Left colon (tissue), 2 donors: ENCODE results near the gene IQSEC3. TPM values are rescaled to one million over a fixed set of nuclear protein-coding genes. Genes with fewer than 3 reads are reported as not detected.
"Not testable (repeated sequence)": the region's sequence is repeated elsewhere in the genome, so short reads cannot be mapped to it uniquely, and the experiment has no call there.

Experiments used
- ATAC-seq: fragments of 200-7000 bp; cut with Tn5 transposase; one replicate; pipeline ENCODE4 v1.9.1; 2020; ENCODE audit warnings: mild to moderate bottlenecking, moderate library complexity
- DNase-seq, 2 donors: peaks; one replicate each; pipeline ENCODE4 v3.0.0-alpha.2; 2020
- intact Hi-C, 2 donors: fragments of 100-400 bp; cut with DNase I in 1 of 2; cut with micrococcal nuclease in 1 of 2; formaldehyde crosslinking; loops; one replicate each; pipeline versions ENCODE4 v1.11.2 to v1.14.0; 2022; cut with DNase I, micrococcal nuclease
- long read RNA-seq: library from polyadenylated mRNA; unstranded; transcript quantifications from one replicate; pipeline ENCODE4 v2.0.0, GENCODE V29; 2021
- total RNA-seq, 2 donors: library from RNA; stranded (reverse); fragmentation: NEBNext Ultra II Directional; extraction: Animal tissue kit (Norgen Biotek cat#: 25700); gene quantifications; one replicate each; pipeline ENCODE4 v1.2.1, GENCODE V29; 2021
- donor health status: DM: no; HTN: no; CAD: no.
- donor health status: DM: yes; HTN: yes; CAD: no.

IQSEC3 gene
- total RNA-seq, result under 1 TPM; 0.03 to 0.98 TPM
- long read RNA-seq, result 0 reads

GRCh38 chr12:66428-66781, at the start of gene IQSEC3:
TSS of gene IQSEC3 (plus strand) at chr12:66767. CDS start at chr12:66883, 116 bp downstream.
- intact Hi-C loops, DNase-seq, ATAC-seq: not testable (repeated sequence)

DNA sequence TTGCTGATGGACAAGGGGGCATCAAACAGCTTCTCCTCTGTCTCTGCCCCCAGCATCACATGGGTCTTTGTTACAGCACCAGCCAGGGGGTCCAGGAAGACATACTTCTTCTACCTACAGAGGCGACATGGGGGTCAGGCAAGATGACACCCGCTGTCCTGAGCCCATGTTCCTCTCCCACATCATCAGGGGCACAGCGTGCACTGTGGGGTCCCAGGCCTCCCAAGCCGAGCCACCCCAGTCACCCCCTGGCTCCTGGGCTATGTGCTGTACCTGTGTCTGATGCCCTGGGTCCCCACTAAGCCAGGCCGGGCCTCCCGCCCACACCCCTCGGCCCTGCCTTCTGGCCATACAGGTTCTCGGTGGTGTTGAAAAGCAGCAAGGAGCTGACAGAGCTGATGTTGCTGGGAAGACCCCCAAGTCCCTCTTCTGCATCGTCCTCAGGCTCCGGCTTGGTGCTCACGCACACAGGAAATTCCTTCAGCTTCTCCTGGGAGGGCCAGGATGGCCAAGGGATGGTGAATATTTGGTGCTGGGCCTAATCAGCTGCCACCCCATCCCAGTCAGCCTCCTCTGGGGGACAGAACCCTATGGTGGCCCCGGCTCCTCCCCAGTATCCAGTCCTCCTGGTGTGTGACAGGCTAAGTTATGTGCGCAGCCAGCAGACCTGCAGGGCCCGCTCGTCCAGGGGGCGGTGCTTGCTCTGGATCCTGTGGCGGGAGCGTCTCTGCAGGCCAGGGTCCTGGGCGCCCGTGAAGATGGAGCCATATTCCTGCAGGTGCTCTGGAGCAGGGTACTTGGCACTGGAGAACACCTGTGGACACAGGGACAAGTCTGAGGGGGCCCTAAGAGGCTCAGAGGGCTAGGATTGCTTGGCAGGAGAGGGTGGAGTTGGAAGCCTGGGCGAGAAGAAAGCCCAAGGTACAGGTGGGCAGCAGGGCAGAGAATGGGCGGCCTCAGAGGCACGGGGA, 48.9 kb upstream of the IQSEC3 start:
- DNase-seq, ATAC-seq, intact Hi-C loops: not testable (repeated sequence)

GRCh38 chr12:18821-19567, 47.6 kb upstream of the IQSEC3 start:
- ATAC-seq, intact Hi-C loops, DNase-seq: not testable (repeated sequence)

GRCh38 chr12:19906-20305, 46.7 kb upstream of the IQSEC3 start:
- DNase-seq, intact Hi-C loops, ATAC-seq: not testable (repeated sequence)

GRCh38 chr12:20757-21156, 45.8 kb upstream of the IQSEC3 start:
- intact Hi-C loops, result no loop called here
- DNase-seq (no peak), ATAC-seq (no peak)

GRCh38 chr12:21301-22189, 45.0 kb upstream of the IQSEC3 start:
- no peak for ATAC-seq
- no peak for DNase-seq
- intact Hi-C loops, result no loop called here

DNA sequence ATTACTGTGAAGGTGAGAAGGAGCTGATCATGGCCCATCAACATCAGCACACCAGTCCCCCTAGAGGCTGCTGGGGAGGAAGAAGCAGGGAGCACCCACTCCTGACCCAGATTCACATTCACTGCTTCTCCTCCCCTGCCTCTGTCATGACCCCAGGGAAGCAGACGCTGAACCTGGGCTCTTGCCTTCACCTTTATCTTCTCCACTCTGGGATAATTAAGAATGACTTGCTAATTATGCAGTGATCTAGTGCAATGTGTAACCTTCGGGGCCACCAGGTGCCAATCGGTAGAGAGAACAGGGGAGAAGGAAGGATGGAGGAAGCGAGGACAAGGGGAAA, 44.4 kb upstream of the IQSEC3 start:
- ATAC-seq, result no peak

GRCh38 chr12:22530-23201, 43.9 kb upstream of the IQSEC3 start:
- intact Hi-C loops, result no loop called here
- no peak for DNase-seq
- no peak for ATAC-seq

More for the DNA sequence above, 44.4 kb upstream of the IQSEC3 start:
- intact Hi-C loops, result no loop called here
- no peak for DNase-seq

DNA sequence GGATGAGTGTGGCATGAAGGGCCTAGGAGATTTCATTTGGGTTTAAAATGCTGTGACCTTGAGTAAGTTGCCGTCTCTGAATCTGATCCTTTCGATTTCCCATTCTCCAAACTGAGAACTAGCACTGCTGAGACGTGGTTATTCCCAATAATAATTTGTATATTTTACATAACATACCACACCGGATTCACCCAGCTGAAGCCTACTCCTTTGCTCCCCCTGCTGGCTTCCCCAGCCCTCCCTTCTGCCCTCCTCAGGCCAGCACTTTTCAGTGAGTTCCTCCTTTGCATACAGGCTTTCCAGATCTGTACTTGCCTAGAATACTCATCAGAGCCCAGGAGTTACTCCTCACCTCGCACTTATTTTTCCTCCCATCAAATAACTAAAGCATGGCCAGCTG, 38.7 kb upstream of the IQSEC3 start:
- ATAC-seq, intact Hi-C loops, DNase-seq: not testable (repeated sequence)

DNA sequence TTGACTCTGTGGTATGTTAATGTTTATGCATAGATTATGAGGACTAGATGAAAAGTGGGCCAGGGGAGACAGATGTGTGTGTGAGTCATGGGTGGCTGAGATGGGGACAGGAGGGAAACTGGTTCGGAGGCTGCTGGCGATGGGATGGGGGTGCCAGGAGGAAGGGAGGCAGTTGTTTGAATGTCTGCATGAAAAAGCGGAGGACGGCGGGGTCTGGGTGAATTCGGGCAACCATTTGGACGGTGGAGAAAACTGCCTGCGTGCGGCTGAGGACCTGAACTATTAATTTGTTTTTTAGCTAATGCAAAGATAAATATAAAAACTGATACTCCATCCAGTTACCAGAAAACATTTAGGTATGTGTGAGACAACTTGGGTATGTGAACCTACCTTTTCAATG, 27.8 kb upstream of the IQSEC3 start:
- not testable (repeated sequence) for ATAC-seq, DNase-seq

DNA sequence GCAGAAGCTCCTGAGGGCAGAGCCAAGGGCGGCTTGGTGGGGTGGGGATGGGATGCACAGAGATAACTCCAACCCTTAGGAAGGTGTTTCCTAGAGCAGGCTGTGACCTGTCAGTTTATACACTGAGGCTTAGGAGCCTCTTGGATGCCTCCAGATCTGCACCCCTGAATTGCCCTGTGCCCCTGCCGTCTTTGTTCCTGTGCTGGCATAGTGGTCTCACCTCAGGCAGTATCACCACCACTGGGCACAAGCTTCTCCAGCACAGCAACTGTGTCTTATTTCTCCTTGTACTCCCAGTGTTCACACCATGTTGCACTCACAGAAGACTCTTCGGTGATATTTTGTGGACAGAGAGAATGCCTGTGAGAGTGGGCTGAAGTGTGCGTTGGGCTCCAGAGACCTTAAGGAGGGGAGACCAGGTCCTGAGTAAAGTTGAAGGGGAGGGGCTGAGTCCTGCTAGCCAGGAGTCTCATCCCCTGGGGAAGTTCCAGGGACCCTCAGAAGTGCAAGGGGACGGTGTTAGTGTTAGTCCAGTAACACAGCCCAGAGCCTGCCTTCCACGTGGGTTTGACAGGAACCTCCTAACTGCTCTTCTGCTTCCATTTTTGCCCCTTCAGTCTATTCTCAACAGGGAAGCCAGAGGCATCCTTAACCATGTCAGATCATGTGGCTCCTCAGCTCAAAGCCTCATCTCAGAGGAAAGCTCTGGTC, 26.9 kb upstream of the IQSEC3 start:
- DNase-seq, intact Hi-C loops, ATAC-seq: not testable (repeated sequence)

More for the DNA sequence above, 27.8 kb upstream of the IQSEC3 start:
- intact Hi-C loops, result not testable (repeated sequence)

GRCh38 chr12:44352-44751, 22.2 kb upstream of the IQSEC3 start:
- intact Hi-C loops, ATAC-seq: not testable (repeated sequence)

GRCh38 chr12:45235-45990, 21.2 kb upstream of the IQSEC3 start:
- DNase-seq, intact Hi-C loops, ATAC-seq: not testable (repeated sequence)

More at GRCh38 chr12:44352-44751, 22.2 kb upstream of the IQSEC3 start:
- DNase-seq, result not testable (repeated sequence)

GRCh38 chr12:45991-46358, 20.6 kb upstream of the IQSEC3 start:
- ATAC-seq, intact Hi-C loops, DNase-seq: not testable (repeated sequence)

- DNase-seq, ATAC-seq, intact Hi-C loops: not testable (repeated sequence)
Observed at GRCh38 chr12:46542-46941, 20.0 kb upstream of the IQSEC3 start.

DNA sequence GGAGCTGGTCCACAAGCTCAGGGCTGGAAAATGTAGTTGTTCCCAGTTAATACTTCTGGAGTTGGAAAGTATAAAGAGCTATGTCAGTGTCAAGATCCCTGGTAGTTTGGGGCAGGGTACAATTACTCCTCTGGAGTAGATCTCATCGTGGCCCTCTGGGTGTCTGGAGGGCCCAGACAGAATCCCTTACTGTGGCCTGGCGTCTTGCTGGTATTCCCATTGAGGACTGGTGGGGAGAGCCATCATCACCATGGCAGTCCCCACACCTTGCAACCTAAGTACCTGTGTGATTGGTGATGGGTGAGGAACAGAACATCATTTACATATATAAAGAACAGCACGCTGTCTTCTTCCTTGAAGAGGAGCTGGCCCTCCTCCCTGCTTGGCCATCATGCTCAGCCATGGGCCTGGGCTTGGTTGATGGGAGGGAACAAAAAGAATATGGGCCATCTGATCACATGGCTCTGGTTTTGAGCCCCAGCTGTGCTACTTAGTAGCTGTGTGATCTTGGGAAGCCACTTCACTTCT, 18.8 kb upstream of the IQSEC3 start:
- intact Hi-C loops, DNase-seq, ATAC-seq: not testable (repeated sequence)
